HG03175 (cell line): ENCODE results near the gene IFI27L2.

Source experiments
- ATAC-seq: cut with Tn5 transposase; IDR thresholded peaks from one replicate; pipeline ENCODE4 v1.9.1; 2021; ENCODE audit warnings: mild to moderate bottlenecking, moderate library complexity; ENCODE audit not compliant: unreplicated experiment

IFI27L2 gene

DNA sequence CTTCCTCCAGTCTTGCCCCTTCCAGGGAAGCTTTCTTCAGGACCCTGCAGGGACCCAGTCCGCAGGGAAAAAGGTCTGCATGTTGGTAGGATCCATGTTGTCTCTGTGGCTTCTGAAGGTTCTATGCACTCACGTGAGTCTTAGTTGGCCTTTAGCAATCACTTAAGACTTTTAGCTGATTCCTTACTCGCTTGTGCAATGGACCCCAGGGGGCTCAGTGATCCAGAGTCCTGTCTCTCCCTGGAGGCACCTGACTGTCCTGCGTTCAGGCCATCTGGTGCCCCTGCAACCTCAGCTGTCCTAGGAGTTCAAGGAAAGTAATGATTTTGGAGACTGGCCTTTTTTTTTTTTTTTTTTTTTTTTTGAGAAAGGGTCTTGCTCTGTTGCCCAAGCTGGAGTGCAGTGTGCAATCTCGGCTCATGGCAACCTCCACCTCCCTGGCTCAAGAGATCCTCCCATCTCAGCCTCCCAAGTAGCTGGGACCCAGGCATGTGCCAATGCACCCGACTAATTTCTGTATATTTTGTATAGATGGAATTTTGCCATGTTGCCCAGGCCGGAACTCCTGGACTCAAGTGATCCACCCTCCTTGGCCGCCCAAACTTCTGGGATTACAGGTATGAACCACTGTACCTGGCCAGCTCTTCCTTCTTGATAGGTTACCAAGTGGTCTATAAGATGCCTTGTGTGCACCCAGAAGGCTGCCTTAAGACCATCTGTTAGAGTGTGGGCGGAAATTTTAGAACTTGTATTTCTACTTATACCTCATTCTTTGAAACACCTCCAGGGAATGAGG, 4.6 kb downstream of the IFI27L2 start:
- ATAC-seq = no peak

DNA sequence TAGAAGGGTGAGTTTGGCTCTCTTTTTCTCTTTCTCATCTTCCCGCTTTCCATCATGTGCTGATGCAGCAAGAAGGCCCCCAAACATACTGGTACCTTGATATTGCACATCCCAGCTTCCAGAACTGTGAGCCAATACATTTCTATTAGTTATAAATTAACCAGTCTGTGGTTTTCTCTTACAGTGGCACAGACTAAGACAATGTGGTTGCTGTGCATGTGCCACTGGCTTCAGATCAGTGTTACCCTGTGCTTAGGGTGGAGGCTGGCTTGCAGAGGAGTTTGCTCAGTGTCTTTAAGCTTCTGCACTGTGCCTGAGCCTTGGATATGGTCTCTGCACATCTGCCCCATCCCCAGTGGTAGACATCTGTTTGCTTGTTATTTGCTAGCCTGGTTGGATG, 5.5 kb downstream of the IFI27L2 start:
- ATAC-seq = no peak

DNA sequence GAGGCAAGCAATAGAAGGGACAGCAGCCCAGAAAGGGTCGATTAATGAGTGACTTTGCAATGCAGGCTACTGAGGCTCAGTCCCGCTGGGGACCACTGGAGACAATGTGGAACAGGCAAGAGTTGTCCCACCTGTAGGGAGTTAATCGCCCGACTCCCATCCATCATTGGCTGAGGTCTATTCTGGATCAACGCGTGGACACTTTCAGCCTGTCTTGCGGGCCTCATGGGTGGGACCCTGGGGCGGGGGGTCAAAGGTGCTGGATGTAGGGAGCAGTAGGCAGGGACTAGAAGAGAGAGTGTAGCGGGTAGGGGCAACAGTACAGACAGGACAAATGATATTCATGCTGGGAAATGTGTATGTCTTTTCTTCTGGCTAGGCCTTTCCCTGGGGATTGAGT, 6.1 kb downstream of the IFI27L2 start:
- no peak for ATAC-seq

DNA sequence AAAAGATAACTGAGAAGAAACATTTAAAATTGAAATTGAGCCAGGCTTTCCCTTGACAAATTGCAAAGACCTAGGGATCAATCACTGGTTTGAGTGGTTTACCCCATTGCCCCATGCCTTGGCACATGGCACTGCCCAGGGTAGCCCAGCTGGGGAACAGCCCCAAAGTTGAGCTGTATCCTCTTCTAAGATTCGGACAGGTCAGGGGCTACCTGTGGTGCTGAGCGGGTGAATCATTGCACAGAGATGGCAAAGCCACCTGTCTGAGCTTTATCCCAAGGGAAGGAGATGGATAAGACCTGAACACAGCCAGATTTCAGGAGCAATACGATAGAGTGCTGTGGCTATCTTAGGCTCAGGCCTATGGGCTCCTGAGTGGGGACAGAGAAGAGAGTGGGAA, 7.0 kb downstream of the IFI27L2 start:
- no peak for ATAC-seq

DNA sequence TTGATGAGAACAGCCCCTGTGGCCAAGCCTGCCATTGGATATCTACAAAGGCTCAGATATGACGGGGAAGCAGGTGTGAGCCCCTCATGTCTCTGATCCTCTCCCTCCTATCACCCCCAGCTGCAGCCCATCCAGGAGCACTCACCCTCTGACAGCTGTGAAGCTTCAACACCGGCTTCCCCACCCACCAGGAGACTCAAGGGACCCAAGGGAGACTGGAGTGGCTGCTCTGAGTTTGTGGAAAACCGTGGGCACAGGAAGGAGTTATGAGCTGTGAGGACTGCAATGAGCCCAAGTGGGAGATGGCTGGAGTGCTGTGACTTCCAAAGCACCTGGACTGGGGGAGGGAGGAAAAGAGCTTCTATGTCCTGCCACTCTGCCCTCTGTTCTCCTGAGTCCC, 7.9 kb downstream of the IFI27L2 start:
- no peak for ATAC-seq

DNA sequence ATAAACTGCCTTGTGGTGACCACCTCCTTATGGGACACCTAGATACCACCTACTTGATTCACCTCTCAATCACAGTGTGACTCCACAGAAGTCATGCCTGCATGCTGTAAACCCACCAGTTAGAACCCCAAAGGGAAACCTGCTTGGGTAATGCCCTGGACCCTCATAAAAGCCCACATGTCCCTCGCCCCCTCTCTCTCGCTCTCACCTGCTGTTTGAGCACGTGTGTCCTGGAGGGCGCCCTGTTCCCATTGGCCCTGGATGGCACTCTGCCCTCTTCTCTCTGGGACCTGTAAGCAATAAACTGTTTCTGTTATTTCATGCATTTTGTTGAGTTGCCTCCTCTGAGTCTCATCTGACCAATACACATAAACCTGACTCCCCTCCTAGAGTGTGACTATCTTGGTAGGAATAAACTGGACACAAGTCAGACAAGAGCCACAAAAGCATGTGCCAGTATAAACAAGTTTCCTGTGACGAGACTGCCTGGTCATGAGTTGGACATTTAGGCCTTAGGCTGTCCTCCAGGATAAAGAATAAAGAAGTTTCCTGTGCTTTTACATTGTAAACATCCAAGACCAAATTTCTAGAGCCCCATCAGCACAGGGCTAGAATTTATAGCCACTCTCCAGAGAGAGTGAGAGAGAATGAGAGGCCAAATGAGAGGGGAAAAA, 8.6 kb downstream of the IFI27L2 start:
- no peak for ATAC-seq

DNA sequence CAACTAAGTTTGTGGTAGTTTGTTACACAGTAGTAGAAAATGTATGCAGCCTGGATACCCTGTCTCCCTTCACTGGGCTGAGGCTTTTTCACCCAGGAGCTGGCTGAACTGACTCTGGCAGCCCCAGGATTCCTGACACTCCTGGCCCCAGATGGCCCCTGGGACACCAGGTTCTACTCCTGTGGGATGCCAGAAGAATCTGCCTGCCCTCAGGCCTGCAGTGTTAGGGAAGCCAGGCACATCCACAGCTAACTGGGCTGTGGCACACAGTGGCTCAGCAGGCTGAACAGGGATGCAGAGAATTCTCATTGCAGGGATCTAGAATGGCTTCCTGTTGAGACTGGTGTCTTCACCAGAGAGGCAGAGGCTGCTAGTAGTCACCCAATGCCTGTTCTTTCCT, 10.3 kb downstream of the IFI27L2 start:
- no peak for ATAC-seq

DNA sequence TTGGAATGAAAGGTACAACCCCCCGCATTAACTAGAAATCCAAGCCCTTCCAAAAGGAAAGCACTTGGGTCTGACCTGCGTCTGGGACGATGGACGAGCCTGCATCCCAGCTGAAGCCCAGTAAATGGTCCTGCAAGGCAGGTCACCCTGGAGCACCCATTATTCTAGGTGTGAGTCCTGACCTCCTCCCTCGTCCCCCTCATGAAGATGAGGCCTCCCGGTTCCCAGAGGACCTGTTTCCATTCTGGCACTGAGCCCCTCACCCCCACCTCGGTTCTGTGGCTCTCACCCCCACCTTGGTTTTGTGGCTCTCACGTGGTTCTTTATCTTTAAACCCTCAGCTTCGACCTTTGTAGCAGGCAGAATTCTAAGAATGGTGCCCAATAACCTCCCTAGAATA, 11.5 kb downstream of the IFI27L2 start:
- no peak for ATAC-seq

DNA sequence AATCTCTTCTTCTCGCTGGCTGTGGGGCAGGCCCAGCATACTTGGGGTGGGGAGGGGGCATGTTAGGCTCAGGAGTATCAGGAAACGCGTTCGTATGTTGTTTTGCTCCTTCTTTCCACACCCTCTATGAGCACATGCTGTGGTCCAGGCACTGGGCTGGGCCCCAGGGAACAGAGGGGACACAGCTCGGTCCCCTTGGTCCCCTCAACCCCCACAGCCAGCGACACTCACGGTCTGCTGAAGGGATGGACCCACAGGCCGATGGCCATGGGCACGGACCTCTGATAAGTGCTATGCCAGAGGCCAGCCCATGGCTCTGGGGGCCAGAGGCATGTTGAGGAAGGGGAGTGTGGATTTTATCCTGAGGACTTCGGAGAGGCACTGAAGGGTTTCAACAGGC, 12.7 kb downstream of the IFI27L2 start:
- no peak for ATAC-seq

DNA sequence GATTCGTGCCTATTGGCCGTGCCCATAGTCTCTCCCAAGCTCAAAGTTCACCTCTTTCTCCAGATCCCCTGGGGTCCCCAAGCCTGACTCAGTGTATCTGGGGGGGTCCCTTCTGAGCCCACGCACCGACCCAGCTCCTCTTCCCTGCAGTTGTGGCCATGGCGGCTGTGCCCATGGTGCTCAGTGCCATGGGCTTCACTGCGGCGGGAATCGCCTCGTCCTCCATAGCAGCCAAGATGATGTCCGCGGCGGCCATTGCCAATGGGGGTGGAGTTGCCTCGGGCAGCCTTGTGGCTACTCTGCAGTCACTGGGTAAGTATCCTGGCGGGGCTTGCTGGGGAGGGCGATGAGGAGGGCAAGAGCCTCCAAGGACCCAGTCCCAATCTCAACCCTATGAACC, 13.8 kb downstream of the IFI27L2 start:
- ATAC-seq = no peak

DNA sequence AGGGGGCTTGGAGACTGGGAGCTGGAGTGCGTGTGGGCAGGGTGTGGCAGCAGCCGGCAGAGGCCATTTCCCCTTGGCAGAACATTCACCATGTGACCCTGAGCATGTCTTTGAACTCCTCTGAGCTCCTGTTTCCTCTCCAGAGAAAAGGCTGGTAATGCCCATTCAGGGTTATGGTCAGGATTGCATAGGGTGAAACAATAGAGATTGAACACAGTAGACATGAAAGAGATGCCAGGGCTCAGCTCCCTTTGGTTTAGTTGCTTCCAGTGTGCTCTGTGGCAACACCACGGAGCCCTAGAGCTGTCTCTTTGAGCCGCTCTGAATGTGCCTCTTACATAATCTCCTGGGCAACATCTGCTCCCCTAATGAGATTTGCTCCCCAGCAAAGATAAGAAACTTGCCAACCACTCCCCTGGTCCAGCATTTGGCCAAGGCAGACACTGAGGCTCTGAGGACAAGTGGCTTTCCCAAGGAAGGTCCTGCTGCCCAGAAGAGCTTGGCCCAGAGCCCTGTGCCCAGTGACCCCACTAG, 14.3 kb downstream of the IFI27L2 start:
- no peak for ATAC-seq

DNA sequence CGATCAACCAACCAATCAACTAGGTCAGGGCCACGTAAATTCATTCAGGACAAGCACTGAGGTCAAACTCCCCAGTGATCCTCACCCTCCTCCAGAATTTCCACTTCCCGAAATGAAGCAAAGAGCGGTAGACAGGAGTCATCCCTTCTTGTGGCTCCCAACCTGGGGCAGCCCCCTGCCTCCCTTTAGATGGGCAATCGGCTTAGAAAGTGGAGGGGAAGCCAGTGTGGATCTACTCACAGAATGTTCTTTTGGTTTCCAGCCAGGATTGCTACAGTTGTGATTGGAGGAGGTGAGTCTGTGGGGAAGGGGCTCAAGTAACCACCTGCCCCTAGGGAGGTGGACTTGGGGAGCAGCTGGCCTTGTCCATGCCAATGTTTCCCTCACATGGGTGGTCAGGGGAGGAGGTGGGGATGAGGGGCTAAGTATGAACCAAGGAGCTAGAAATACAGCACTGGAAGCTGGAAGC, 14.8 kb downstream of the IFI27L2 start:
- ATAC-seq = no peak

DNA sequence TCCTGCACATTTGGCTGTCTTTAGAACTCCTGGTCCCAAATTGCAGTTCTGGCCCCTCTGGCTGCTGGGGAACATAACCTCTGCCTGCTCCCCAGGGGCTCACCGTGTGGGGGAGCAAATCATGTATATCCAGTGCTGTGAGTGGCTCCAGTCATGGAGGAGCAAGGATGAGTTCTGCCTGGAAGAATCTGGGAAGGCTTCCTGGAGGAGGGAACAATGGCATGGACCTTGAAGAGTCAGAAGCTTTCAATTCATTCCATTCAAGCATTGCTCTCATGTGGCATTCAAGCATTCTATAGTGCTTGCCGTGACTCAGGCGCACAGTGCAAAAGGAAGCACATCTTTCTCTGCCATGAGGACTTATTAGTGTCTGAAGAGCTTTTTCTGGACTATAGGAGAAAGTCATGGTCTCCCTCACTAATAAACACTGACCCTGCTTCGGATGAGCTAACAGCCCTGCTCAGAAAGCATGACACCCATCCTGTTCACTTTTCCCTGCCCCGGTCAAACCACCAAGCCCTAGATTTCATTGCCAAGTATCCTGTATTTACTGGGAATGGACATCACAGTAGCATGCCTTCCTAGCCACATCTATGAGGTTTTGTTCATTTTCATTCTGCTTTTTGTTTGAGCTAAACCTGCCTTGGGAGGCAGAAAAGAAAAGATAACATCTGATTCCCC, 15.4 kb downstream of the IFI27L2 start:
- ATAC-seq = no peak

DNA sequence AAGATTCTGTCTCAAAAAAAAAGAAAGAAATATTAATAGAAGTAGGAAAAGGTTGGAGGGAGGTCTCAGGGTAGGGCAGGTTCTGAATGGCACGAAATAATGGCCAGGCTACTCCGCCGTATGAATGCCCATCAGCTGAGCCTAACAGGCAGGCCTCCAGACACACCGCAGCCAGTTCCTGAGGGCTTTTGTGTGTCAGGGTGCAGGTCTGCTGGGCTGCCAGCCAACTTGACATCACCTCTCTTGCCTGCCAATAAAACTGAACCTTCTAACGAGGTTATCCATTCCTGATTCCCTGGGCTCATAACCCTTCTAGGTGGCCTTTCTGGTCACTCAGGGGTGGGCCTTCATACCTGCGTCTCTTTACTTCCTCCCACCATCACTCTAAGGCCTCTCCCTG, 15.9 kb downstream of the IFI27L2 start:
- ATAC-seq = no peak

DNA sequence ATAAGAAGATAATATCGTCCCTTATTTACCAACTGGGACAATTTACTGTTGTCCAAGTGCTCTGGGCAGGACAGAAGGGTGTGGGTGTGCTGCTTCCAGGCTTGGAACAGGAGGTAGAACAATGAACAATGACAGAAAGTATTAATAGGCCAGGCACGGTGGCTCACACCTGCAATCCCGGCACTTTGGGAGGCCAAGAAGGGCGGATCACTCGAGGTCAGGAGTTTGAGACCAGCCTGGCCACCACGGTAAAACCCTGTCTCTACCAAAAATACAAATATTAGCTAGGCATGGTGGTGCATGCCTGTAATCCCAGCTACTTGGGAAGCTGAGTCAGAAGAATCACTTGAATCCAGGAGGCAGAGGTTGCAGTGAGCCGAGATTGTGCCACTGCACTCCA, 16.3 kb downstream of the IFI27L2 start:
- no peak for ATAC-seq

DNA sequence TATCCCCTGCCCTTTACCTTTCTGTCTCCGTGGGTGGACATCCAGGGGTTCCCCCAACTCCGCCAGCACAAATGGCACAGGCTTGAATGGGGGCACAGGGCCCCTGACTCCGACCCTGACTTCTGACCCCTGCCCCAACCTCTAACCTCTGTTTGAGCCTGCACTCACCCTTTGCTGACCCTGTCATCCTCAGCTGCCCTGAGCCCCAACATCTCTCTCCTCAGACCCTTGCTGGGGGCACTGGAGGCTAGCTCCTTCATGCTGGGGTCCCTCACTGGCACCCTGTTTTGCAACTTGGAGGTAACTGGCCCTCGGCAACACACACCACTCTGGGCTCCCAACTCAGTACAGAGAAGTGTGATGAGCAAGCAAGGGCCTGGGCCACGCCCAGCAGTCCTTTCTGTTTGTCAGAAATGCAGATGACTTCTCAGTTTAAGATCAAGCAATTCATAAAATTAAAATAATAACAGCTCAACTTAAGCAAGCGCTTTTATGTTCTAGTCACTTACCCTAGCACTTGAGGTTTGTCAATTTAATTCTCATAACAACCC, 16.8 kb downstream of the IFI27L2 start:
- no peak for ATAC-seq

DNA sequence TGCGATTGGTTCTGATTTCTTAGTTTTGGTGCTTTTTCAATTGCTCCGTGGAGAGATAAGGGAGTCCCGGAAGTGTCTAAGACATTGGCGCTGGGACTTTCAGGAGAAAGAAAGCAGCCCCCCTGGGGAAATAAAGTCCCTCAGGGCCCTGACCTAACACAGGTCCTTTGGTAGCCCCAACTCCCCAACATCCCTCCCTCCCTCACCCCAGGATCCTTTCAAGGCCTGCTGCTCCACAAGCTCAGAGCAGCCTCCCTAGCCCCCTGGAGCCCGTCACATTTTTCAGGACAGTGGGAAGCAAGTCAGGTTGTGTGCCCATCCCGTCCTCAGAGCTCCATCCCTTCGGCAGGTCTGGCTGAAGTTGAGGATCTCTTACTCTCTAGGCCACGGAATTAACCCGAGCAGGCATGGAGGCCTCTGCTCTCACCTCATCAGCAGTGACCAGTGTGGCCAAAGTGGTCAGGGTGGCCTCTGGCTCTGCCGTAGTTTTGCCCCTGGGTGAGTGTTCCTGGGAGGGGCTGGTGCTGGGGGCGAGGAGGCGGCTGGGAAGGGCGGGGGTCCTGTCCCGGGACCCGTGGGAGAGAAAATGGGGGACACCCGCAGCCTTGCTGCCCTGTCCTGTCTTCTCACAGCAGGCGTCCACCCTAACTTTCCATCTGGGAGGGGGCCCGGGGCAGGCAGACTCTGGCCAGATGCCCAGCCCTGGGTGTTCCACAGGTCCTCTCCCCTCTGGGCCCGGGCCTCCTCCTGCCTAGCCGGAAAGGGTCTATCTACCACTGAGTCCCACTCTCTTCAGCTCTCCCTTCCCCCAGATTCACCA, 17.9 kb downstream of the IFI27L2 start:
- no peak for ATAC-seq

DNA sequence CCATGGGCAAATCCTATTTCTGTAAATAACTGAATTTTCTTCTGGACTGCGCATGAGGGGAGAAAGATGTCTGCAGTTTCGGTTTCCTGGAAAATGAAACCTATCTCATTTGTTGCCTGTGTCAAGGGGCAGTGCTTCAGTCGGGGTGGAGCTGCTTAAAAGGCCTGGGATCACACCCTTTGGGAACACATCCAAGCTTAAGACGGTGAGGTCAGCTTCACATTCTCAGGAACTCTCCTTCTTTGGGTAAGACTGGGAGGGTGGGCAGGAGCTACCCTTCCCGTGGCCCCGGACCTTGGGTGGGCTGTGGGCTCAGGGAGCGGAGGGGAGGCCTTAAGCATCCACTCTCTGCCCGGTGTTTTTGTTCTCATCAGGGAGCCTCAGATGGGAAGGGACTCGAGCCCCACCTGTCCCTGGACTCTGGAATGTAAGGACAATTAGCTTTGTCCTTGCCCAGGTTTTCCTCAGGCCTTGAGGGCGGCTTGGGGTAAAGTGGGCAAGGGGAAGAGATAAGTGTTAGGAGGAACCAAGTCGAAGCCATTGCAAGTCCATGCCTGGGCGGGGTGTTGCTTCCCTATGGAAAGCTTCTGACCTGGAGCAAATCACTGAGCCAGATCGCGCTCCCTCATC, 18.7 kb downstream of the IFI27L2 start, which contains the start of gene IFI27:
IFI27 (plus strand) TSS at position 185 of the 630 bp plus-strand sequence.
- ATAC-seq = no peak

DNA sequence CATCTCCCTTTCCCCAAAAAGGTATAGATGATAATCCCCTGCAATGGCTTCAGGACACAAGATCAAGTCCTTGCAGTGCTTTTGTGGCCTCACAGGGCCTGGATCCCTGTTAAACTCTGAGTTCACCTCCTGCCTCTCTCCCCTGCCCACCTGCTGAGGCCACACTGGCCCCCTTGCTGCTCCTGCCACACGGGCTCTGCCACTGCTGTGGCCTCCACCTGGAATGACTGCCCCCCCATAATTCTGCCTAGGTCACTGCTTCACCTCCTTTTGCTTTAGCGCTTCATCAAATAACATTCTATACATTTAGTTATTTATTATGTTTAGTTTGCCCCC, 19.5 kb downstream of the IFI27L2 start:
- ATAC-seq = no peak

DNA sequence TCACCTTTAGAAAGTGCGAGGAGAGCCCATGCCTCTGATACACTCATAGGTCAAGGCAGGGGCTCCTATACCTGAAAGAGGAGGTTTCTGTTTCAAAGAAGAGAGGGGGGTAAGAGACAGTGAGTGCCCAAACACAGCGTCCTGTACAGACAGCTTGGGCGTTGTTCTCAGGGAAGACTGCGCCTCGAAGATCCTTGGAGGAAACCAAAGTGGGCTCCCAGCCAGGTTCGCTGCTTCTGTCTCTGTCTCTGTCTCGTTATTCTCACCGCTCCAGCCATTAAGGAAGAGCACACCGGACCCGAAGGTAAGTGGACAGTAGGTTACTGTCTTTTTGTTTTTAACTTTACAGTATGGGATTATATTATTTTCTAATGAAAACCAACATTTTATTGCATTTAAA, 24.7 kb downstream of the IFI27L2 start:
- ATAC-seq = no peak
